GM23248 (cell line): ENCODE results near the gene SLC23A1. TPM values are rescaled to one million over a fixed set of nuclear protein-coding genes. Genes with fewer than 3 reads are reported as not detected.

Source experiments
- DNase-seq: peaks from one replicate; pipeline ENCODE4 v3.0.0-alpha.2; 2015
- H2AFZ ChIP-seq: fragments of 200-600 bp; sonication (generic); 2 replicates; pipeline ENCODE4 v1.6.1; 2016; ENCODE audit warnings: antibody characterized with exemption
- H3F3A ChIP-seq: fragments of 200-600 bp; sonication (generic); 2 replicates; pipeline ENCODE4 v1.6.1; 2016; ENCODE audit warnings: mild to moderate bottlenecking, antibody characterized with exemption, mixed run types; ENCODE audit not compliant: insufficient read depth
- H3K27ac ChIP-seq: fragments of 200-600 bp; sonication (generic); 2 replicates; pipeline ENCODE4 v1.5.1; 2016; ENCODE audit warnings: mild to moderate bottlenecking
- H3K27me3 ChIP-seq: fragments of 200-600 bp; sonication (generic); replicated peaks from 2 replicates; pipeline ENCODE4 v1.6.1; 2016; ENCODE audit warnings: mild to moderate bottlenecking; ENCODE audit not compliant: insufficient read depth
- H3K36me3 ChIP-seq: fragments of 200-600 bp; sonication (generic); 2 replicates; pipeline ENCODE4 v1.6.1; 2016; ENCODE audit warnings: low read depth, mild to moderate bottlenecking
- H3K4me1 ChIP-seq: fragments of 200-600 bp; sonication (generic); 2 replicates; pipeline ENCODE4 v1.6.1; 2016; ENCODE audit warnings: mild to moderate bottlenecking; ENCODE audit not compliant: insufficient read depth
- H3K4me2 ChIP-seq: fragments of 200-600 bp; sonication (generic); one replicate; pipeline ENCODE4 v1.6.1; 2016; ENCODE audit warnings: mild to moderate bottlenecking; ENCODE audit not compliant: unreplicated experiment
- H3K4me3 ChIP-seq: fragments of 200-600 bp; sonication (generic); 2 replicates; pipeline ENCODE4 v1.5.1; 2016; ENCODE audit warnings: mild to moderate bottlenecking
- H3K79me2 ChIP-seq: fragments of 200-600 bp; sonication (generic); 2 replicates; pipeline ENCODE4 v1.6.1; 2016; ENCODE audit warnings: mild to moderate bottlenecking; ENCODE audit not compliant: insufficient read depth
- H3K9ac ChIP-seq: fragments of 200-600 bp; sonication (generic); 2 replicates; pipeline ENCODE4 v1.6.1; 2016; ENCODE audit warnings: mild to moderate bottlenecking
- H3K9me2 ChIP-seq: fragments of 200-600 bp; sonication (generic); 2 replicates; pipeline ENCODE4 v1.6.1; 2016; ENCODE audit warnings: mixed run types, mild to moderate bottlenecking, moderate library complexity; ENCODE audit not compliant: insufficient read depth
- H3K9me3 ChIP-seq: fragments of 200-600 bp; sonication (generic); one replicate; pipeline ENCODE4 v1.6.1; 2017; ENCODE audit warnings: low read depth
- H4K20me1 ChIP-seq: fragments of 200-600 bp; sonication (generic); 2 replicates; pipeline ENCODE4 v1.6.0; 2016; ENCODE audit not compliant: insufficient read depth
- EZH2 ChIP-seq: fragments of 200-600 bp; sonication (generic); IDR thresholded peaks from 2 replicates; pipeline ENCODE4 v1.6.1; 2018; ENCODE audit warnings: antibody characterized with exemption, mild to moderate bottlenecking; ENCODE audit not compliant: insufficient read depth, poor library complexity, severe bottlenecking
- EZH2phosphoT487 ChIP-seq: fragments of 200-600 bp; sonication (generic); IDR thresholded peaks from 2 replicates; pipeline ENCODE4 v1.6.1; 2018; ENCODE audit warnings: antibody characterized with exemption, moderate library complexity, mild to moderate bottlenecking, low read depth; ENCODE audit not compliant: insufficient read depth
- WGBS, 2 experiments: methylation state at CpG; one replicate each; pipeline ENCODE4 v1.1.6; 2015 to 2017; ENCODE audit warnings: low lambda C conversion rate in 2 of 2, low coverage in 1 of 2; ENCODE audit errors: missing lambda C conversion rate in 2 of 2; 5-methylcytosine and 5-hydroxymethylcytosine counted together
- in situ Hi-C: fragments of 300-500 bp; cut with MboI; formaldehyde crosslinking; loops from 2 replicates; pipeline ENCODE4 v1.15.0; 2020
- polyA plus RNA-seq: library from polyadenylated mRNA; unstranded; fragments of >200 nt; fragmentation: Nextera tagmentation; extraction: Ambion mirVana; gene quantifications from 2 replicates; pipeline ENCODE4 v1.2.1, GENCODE V29; 2016
- total RNA-seq: library from RNA; depleted of rRNA; stranded (reverse); fragments of >200 nt; shearing (Covaris generic); gene quantifications from 2 replicates; pipeline ENCODE4 v1.2.3, GENCODE V29; 2014

Gene SLC23A1
- total and polyA plus RNA-seq, 2 experiments from 2014 or later: 0.08 TPM; not detected in 1

DNA sequence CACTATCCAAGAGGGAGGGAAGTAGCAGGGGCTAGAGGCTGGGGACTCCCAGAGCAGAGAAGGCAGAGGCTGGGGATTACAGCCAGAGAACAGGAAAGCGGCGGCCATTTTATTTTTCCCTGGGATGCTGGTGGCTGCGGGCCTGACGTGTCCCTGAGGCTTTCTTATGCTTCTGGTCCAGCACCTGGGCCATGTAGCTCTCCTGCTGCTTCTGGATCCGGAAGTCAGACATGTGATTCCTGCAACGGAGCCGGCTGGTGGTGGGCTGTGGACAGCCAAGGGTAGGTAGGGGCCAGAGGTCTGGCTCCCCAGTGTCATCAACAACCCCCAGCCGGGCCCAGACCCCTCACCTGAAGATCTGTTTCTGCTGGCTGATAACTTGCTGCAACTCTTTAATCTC lies 13.6 kb upstream of the SLC23A1 start:
- Histone ChIP-seq H3K4me2 (no peak overlapping the region), H3K9me2 (no peaks in the 10 kb centered on the region), H2AFZ (no peak overlapping the region), H3K27ac (no peak overlapping the region), H3K9ac (no peak overlapping the region), H3K36me3 (no peaks in the 10 kb centered on the region), H3K4me3 (no peak overlapping the region), H3K27me3 (peaks cover 9% of the 10 kb centered on the region), H4K20me1 (no peaks in the 10 kb centered on the region), H3K4me1 (no peaks in the 10 kb centered on the region), H3F3A (no peaks in the 10 kb centered on the region), H3K9me3 (no peaks in the 10 kb centered on the region), H3K79me2 (no peaks in the 10 kb centered on the region)
- no peak for TF ChIP-seq EZH2
- WGBS, 2 experiments: 88 to 91% methylated on average over 8 of the region's 8 CpGs
- DNase-seq: no peak
- in situ Hi-C loops: no loop called here

DNA sequence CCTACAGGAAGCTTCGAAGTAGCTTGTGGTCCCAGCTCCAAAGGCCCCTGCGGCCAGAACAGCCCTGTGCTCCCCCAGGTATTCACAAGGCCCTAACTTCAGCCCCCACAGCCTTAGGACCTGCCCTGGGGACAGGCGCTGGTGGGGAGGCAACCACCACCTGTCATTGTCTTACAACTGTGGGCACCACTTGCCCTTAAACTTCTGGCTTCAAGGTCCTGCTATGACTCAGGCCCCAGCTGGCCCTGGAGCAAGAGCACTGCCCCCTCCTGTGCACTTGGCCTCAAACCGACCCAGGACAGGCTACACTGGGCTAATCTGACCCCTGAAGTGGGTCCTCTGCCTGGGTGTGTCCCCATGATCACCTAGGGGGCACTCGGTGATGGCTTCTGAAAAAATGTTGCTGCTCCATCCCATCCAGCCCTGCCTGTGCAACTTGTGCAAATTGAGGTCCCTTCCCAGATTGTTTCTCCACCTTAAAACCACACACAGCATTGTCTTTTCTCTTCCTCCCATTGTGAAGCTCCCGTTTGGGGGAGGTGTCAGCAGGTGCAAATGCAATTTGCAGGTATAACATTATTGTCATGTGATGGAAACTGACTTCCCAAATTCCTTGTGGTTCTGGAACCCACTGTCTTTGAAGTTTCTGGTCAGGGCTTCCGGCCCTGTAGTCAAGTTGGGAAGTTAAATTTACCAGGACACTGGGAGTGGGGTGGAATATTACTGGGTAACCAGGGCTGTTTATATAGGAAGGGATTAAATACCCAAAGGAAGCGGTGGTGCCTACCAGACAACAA lies 12.9 kb upstream of the SLC23A1 start:
- Histone ChIP-seq H3K4me1 (0 out of 2 replicates have a peak, but pooled peaks cover 4% of the 10 kb centered on the region), H3K36me3 (no peaks in the 10 kb centered on the region), H3K27ac (no peak overlapping the region), H3K79me2 (no peaks in the 10 kb centered on the region), H3K9ac (no peak overlapping the region), H3K4me2 (no peak overlapping the region), H3K4me3 (no peak overlapping the region), H3K9me2 (no peaks in the 10 kb centered on the region), H4K20me1 (no peaks in the 10 kb centered on the region), H3F3A (no peaks in the 10 kb centered on the region), H3K9me3 (no peaks in the 10 kb centered on the region), H3K27me3 (peaks cover 9% of the 10 kb centered on the region), H2AFZ (no peak overlapping the region)
- peak; percentile 56 for DNase-seq
- in situ Hi-C loops: no loop called here
- 87% methylated on average over 8 of the region's 8 CpGs for WGBS, 2 experiments
- TF ChIP-seq EZH2phosphoT487: no peak
- no peak for TF ChIP-seq EZH2

DNA sequence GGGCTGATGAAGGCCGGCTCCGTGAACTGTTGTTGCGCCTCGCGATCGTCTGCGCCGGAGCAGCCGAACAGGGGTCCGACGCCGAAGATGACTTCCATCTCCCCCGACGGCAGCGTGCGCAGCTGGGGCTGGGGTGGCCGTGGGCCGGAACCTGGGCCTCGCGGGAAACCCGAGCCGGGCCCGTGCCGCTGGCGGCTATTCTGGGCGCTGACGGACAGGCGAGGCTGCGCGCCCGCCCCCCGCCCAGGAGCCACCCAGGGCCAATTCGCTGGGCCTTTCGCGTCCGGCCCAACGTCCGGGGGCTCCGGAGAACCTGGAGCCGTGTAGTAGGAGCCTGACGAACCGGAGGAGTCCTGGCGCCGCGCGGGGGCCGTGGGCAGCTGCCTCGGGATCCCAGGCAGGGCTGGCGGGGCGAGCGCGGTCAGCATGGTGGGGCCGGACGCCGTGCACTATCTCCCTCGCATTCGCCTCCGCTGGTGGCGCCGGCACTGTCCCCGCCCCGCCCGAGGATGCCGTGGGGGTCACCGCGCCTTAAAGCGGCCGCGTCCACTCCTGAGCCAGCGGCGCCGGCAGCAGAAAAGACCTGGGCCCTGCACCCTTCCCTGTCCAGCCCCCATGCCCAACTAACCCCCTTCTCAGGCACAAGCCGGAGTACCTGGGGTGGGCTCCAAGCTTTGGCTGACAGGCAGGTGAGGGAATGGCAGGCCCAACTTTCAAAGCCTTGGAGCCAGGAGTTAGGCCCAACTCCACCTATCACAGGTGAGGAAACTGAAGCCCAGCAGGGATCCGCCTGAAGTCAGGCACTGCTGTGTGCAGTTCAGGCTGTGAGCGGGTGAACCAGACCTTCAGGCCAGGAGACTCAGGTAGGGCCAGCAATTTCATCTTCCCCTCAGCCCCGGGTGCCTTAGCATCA lies 11.8 kb upstream of the SLC23A1 start, which contains the start of gene PROB1:
Gene PROB1 (minus strand): TSS at position 451 of the 913 bp plus-strand sequence. CDS start 23 bp downstream, at position 428.
- no peaks in the 10 kb centered on the region for H3K79me2 ChIP-seq
- no peaks in the 10 kb centered on the region for H4K20me1 ChIP-seq
- 0 out of 2 replicates have a peak, but pooled peaks cover 4% of the 10 kb centered on the region for H3K4me1 ChIP-seq
- no peak within 1 kb of the TSS for H3K27ac ChIP-seq
- no peaks in the 10 kb centered on the region for H3K9me2 ChIP-seq
- peak; percentile 47 for DNase-seq
- H3K36me3 ChIP-seq: no peaks in the 10 kb centered on the region
- H2AFZ ChIP-seq: peak within 1 kb of the TSS; percentile 74
- H3K9ac ChIP-seq: peak within 1 kb of the TSS; percentile 37
- peak within 1 kb of the TSS; percentile 65 for H3K4me3 ChIP-seq
- no peaks in the 10 kb centered on the region for H3K9me3 ChIP-seq
- peak within 1 kb of the TSS; percentile 49 for H3K4me2 ChIP-seq
- H3F3A ChIP-seq: no peaks in the 10 kb centered on the region
- in situ Hi-C loops: no loop called here
- TF ChIP-seq EZH2phosphoT487 (no peak), EZH2 (no peak)
- WGBS, 2 experiments: 14% methylated on average over 54 to 56 of the region's 76 CpGs
- peaks cover 9% of the 10 kb centered on the region for H3K27me3 ChIP-seq

DNA sequence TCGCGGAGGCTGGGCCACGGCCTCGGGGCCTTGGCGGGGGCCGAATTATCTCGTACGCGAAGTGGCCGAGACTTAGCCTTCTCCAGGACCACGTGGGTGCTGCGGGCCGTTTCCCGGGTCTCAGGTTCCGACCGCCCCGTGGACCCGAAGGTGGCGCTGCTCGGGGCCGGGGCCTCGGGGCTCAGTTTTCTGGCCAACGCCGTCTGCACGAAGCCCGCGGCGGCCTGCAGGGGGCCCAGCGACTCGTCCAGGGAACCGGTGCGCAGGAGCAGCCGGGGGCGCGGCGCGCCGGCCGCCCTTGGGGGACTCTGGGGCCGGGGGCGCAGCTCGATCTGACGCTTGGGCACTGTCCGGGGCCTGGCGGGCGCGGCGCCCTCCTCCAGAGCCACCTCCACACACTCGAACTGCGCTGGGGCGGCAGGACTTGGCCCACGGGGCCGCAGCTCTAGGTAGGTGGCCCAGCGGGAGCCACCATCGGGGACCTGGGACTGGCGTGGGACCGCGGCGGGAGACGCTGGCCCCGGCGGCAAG lies 11.1 kb upstream of the SLC23A1 start:
- Histone ChIP-seq H3K9me2 (no peaks in the 10 kb centered on the region), H3K4me2 (peak overlapping the region; percentile 49), H3K36me3 (no peaks in the 10 kb centered on the region), H3K79me2 (no peaks in the 10 kb centered on the region), H4K20me1 (no peaks in the 10 kb centered on the region), H3K4me3 (peak overlapping the region; percentile 65), H3K9ac (peak overlapping the region; percentile 37), H3K4me1 (0 out of 2 replicates have a peak, but pooled peaks cover 4% of the 10 kb centered on the region), H3K27ac (no peak overlapping the region), H3K9me3 (no peaks in the 10 kb centered on the region), H3F3A (no peaks in the 10 kb centered on the region), H3K27me3 (peaks cover 9% of the 10 kb centered on the region), H2AFZ (peak overlapping the region; percentile 74)
- no peak for TF ChIP-seq EZH2phosphoT487
- TF ChIP-seq EZH2: no peak
- 2% methylated on average over 38 to 60 of the region's 62 CpGs for WGBS, 2 experiments
- in situ Hi-C loops: no loop called here
- peak; percentile 77 for DNase-seq
